GM12873 (cell line): ENCODE results near the gene MFNG.

Experiments used
- CTCF ChIP-seq: IDR thresholded peaks from 2 replicates; pipeline ENCODE4 v1.5.1; 2012; ENCODE audit warnings: low read depth, mild to moderate bottlenecking, moderate library complexity, low read length, control low read depth; ENCODE audit not compliant: insufficient read depth; ENCODE audit errors: missing control alignments

Gene MFNG

GRCh38 chr22:37517826-37518450 is 31.8 kb upstream of the MFNG start:
- no peak for TF ChIP-seq CTCF

GRCh38 chr22:37516456-37516855 is 30.3 kb upstream of the MFNG start:
- TF ChIP-seq CTCF: no peak

- TF ChIP-seq CTCF: no peak
Measured at GRCh38 chr22:37515901-37516300, 29.7 kb upstream of the MFNG start.

GRCh38 chr22:37514526-37515051 is 28.4 kb upstream of the MFNG start:
- no peak for TF ChIP-seq CTCF

- no peak for TF ChIP-seq CTCF
Measured at GRCh38 chr22:37511395-37512104, 25.4 kb upstream of the MFNG start.

- no peak for TF ChIP-seq CTCF
Measured at GRCh38 chr22:37510091-37510490, 23.9 kb upstream of the MFNG start.

- no peak for TF ChIP-seq CTCF
Measured at GRCh38 chr22:37509059-37509860, 23.1 kb upstream of the MFNG start.
